ENCODE results near the gene IGSF5.

DNA sequence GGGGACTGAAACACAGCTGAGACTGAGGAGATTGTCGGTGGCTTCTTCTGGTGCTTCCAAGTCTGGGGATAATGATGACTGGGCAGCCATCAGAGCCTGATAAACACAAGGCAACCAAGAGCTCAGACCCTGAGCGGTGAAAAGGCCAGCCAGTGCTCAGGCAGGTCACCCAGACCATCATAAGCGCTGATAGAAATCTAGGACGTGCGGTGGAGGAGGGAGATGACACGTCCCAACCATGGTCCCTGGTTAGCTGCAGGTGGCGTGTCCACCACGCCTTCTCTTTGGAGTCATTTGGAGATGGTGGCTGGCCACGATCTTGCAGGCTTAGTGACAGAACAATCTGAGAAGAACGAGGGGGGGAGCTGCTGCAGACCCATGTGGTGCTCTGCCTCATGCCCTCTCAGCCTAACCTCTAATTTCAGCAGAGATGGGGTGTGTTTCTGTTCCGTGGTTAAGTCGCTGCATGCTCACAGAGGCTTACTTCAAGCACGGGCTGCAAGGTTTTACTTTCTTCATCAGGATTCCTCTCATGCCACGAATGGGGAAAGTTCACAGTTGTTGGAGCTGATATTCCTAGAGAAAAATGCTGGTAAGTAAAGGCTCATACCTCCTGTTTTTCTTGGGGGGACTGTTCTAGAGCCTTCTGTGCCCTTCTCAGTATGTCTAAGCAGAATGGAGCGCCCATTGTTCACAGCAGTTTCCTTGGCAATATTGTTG, 17.4 kb upstream of the IGSF5 start:
- TF ChIP-seq CTCF (IDR thresholded peaks at IDR 0.05) (no peak), POLR2AphosphoS5 (IDR thresholded peaks at IDR 0.05) (no peak), POLR2A (IDR thresholded peaks at IDR 0.05) (no peak)

Data from transverse colon (tissue), 4 donors.